Glomerular endothelial cell (primary cell): ENCODE data around the gene TPX2. TPM values are rescaled to one million over a fixed set of nuclear protein-coding genes. Genes with fewer than 3 reads are reported as not detected.

Experiments
- DNase-seq: peaks from one replicate; pipeline ENCODE4 v3.0.0-alpha.2; 2011; ENCODE audit warnings: low read depth, low spot score; ENCODE audit errors: extremely low read depth
- total RNA-seq: library from RNA; depleted of rRNA; stranded (reverse); fragments of >200 nt; gene quantifications from 2 replicates; pipeline ENCODE4 v1.2.3, GENCODE V29; 2015

The TPX2 gene
- total RNA-seq, 1 donor from 2014 or later = 31.0 TPM

- no peak for DNase-seq
These were observed 105.7 kb downstream of the TPX2 start for GRCh38 chr20:31844737-31845299.

- no peak for DNase-seq
These were observed 106.3 kb downstream of the TPX2 start, which contains the start of gene FOXS1 for GRCh38 chr20:31845300-31845863. Gene FOXS1, minus strand, starts transcription at chr20:31845604. Its CDS starts 62 bp downstream, at chr20:31845542.

GRCh38 chr20:31846793-31847138 lies 107.7 kb downstream of the TPX2 start:
- no peak for DNase-seq

GRCh38 chr20:31848088-31848999 lies 109.3 kb downstream of the TPX2 start:
- DNase-seq = no peak

GRCh38 chr20:31849306-31849930 lies 110.3 kb downstream of the TPX2 start:
- DNase-seq = no peak

Other genes starting within 250 kb of the TPX2 start
- gene HM13, start 224.8 kb upstream of the TPX2 start, total RNA-seq = 95.5 and 129 TPM in 2 replicates
- gene ID1, start 134.0 kb upstream of the TPX2 start, total RNA-seq = 74.3 and 145 TPM in 2 replicates
- gene COX4I2, start 101.4 kb upstream of the TPX2 start, total RNA-seq = not detected in 2 replicates
- 143 and 241 TPM in 2 replicates for gene BCL2L1, start 16.4 kb upstream of the TPX2 start, total RNA-seq
- 2.9 and 4.1 TPM in 2 replicates for gene MYLK2, start 80.1 kb downstream of the TPX2 start, total RNA-seq
- gene FOXS1, start 106.3 kb downstream of the TPX2 start, total RNA-seq = 0.82 and 1.6 TPM in 2 replicates
- gene DUSP15, start 131.2 kb downstream of the TPX2 start, total RNA-seq = 0.48 and 0.64 TPM in 2 replicates
- gene TTLL9, start 131.3 kb downstream of the TPX2 start, total RNA-seq = 0.23 and 0.29 TPM in 2 replicates
- 13.9 and 15.8 TPM in 2 replicates for gene PDRG1, start 212.8 kb downstream of the TPX2 start, total RNA-seq
- gene XKR7, start 228.9 kb downstream of the TPX2 start, total RNA-seq = 0.05 TPM in 1 of 2 replicates, not detected in the other